SU-DHL-6 (cell line): Measurements from ENCODE around the gene STIP1.

ENCODE experiments used
- H2AFZ ChIP-seq: fragments of 200-600 bp; sonication (generic); 2 replicates; pipeline ENCODE4 v1.6.1; 2014; ENCODE audit warnings: low read depth, mild to moderate bottlenecking, moderate library complexity, mixed read lengths, antibody characterized with exemption, low read length; ENCODE audit not compliant: severe bottlenecking
- H3F3A ChIP-seq: fragments of 200-600 bp; shearing (Covaris generic); 2 replicates; pipeline ENCODE4 v1.6.0; 2016; ENCODE audit warnings: antibody characterized with exemption, mild to moderate bottlenecking; ENCODE audit not compliant: insufficient read depth
- H3K27ac ChIP-seq: fragments of 200-600 bp; sonication (generic); 2 replicates; pipeline ENCODE4 v1.5.1; 2016; ENCODE audit warnings: low read depth, mild to moderate bottlenecking, low read length, moderate library complexity, mixed read lengths
- H3K27me3 ChIP-seq: fragments of 200-600 bp; sonication (generic), shearing (Covaris generic); 2 replicates; pipeline ENCODE4 v1.6.0; 2014; ENCODE audit warnings: mild to moderate bottlenecking, low read length
- H3K36me3 ChIP-seq: fragments of 200-600 bp; sonication (generic); 2 replicates; pipeline ENCODE4 v1.6.1; 2014; ENCODE audit warnings: mild to moderate bottlenecking, low read length, mixed read lengths
- H3K4me2 ChIP-seq: fragments of 300-600, 200-600 bp; shearing (Covaris generic), sonication (generic); 2 replicates; pipeline ENCODE4 v1.6.0; 2014; ENCODE audit warnings: low read length, low read depth, mild to moderate bottlenecking; ENCODE audit not compliant: poor library complexity, severe bottlenecking
- H3K4me3 ChIP-seq: fragments of 200-600 bp; sonication (generic); 2 replicates; pipeline ENCODE4 v1.5.1; 2014; ENCODE audit warnings: antibody characterized with exemption, low read length, mild to moderate bottlenecking, mixed read lengths; ENCODE audit not compliant: insufficient read depth, poor library complexity, severe bottlenecking
- H3K79me2 ChIP-seq: fragments of 200-600 bp; sonication (generic); 2 replicates; pipeline ENCODE4 v1.6.1; 2014; ENCODE audit warnings: mild to moderate bottlenecking, low read length, moderate library complexity; ENCODE audit not compliant: insufficient read depth
- H3K9ac ChIP-seq: fragments of 200-600 bp; sonication (generic); 2 replicates; pipeline ENCODE4 v1.7.0; 2014; ENCODE audit warnings: mild to moderate bottlenecking, low read length
- H3K9me2 ChIP-seq: fragments of 200-600 bp; sonication (generic); replicated peaks from 2 replicates; pipeline ENCODE4 v1.6.1; 2014; ENCODE audit warnings: low read length; ENCODE audit not compliant: insufficient read depth
- H3K9me3 ChIP-seq: fragments of 200-600 bp; sonication (generic); 2 replicates; pipeline ENCODE4 v1.6.1; 2014; ENCODE audit warnings: low read length, mixed read lengths; ENCODE audit not compliant: insufficient read depth
- H4K20me1 ChIP-seq: fragments of 200-600 bp; sonication (generic); 2 replicates; pipeline ENCODE4 v1.6.1; 2014; ENCODE audit warnings: low read depth, mild to moderate bottlenecking, antibody characterized with exemption, low read length, moderate library complexity, mixed read lengths
- EZH2phosphoT487 ChIP-seq: fragments of 200-600 bp; sonication (generic), shearing (Covaris generic); conservative IDR thresholded peaks from 2 replicates; pipeline ENCODE4 v1.6.1; 2018; ENCODE audit warnings: mild to moderate bottlenecking, antibody characterized with exemption, low read length, moderate library complexity, mixed read lengths
- TF ChIP-seq, protein P1 (sequence below): fragments of 200-600 bp; sonication (generic); IDR thresholded peaks from one replicate; pipeline ENCODE4 v1.5.1; 2017; ENCODE audit warnings: antibody characterized with exemption, mild to moderate bottlenecking, low read length, moderate library complexity; ENCODE audit not compliant: insufficient read depth, poor library complexity, severe bottlenecking

The STIP1 gene

DNA sequence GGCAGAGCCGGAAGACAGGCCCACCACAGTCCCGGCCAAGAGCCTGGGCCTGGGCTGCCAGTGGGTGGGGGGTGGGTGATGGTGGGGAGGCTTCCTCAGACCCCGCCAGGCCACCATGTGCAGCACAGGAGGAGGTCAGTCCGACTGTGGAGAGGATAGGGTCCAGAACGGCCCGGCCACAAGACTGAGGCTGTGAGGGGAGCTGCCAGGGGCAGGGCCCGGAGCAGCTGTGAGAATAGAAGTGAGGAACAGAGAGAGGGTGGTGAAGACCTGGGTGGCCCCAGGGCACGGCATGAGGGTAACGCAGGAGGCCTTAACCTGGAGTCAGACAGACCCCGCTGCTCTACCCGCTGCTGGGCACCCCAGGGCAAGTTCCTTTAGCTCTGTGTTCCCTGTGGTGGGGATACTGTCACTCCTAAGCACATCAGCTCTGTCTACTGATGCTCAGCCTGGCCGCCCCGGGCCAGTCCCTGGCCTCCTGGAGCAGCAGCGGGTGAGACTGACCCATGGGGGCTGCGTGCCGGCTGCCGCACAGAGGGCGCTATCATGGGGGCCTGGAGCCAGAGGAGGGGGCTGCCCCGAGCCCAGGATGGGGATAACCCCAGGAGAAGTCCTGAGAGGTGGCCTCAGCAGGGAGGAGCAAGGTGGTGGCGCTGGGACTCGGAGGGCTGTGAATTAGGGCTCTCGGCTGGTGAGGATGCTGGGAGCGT, 22.3 kb downstream of the STIP1 start:
- Histone ChIP-seq H3K27ac (peak overlapping the region; percentile 86), H3K9ac (peak overlapping the region; percentile 89), H3K27me3 (no peaks in the 10 kb centered on the region), H3K36me3 (no peaks in the 10 kb centered on the region; the same call in 1 of the 2 replicates), H3F3A (peaks cover 15% of the 10 kb centered on the region), H3K9me2 (no peaks in the 10 kb centered on the region), H2AFZ (no peak overlapping the region), H3K79me2 (no peaks in the 10 kb centered on the region; the same call in 1 of the 2 replicates), H3K4me3 (peak overlapping the region; percentile 72), H3K9me3 (no peaks in the 10 kb centered on the region), H3K4me2 (peak overlapping the region; percentile 97), H4K20me1 (no peaks in the 10 kb centered on the region)
- TF ChIP-seq, protein P1, sequence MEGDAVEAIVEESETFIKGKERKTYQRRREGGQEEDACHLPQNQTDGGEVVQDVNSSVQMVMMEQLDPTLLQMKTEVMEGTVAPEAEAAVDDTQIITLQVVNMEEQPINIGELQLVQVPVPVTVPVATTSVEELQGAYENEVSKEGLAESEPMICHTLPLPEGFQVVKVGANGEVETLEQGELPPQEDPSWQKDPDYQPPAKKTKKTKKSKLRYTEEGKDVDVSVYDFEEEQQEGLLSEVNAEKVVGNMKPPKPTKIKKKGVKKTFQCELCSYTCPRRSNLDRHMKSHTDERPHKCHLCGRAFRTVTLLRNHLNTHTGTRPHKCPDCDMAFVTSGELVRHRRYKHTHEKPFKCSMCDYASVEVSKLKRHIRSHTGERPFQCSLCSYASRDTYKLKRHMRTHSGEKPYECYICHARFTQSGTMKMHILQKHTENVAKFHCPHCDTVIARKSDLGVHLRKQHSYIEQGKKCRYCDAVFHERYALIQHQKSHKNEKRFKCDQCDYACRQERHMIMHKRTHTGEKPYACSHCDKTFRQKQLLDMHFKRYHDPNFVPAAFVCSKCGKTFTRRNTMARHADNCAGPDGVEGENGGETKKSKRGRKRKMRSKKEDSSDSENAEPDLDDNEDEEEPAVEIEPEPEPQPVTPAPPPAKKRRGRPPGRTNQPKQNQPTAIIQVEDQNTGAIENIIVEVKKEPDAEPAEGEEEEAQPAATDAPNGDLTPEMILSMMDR: no peak
- no peak for TF ChIP-seq EZH2phosphoT487

DNA sequence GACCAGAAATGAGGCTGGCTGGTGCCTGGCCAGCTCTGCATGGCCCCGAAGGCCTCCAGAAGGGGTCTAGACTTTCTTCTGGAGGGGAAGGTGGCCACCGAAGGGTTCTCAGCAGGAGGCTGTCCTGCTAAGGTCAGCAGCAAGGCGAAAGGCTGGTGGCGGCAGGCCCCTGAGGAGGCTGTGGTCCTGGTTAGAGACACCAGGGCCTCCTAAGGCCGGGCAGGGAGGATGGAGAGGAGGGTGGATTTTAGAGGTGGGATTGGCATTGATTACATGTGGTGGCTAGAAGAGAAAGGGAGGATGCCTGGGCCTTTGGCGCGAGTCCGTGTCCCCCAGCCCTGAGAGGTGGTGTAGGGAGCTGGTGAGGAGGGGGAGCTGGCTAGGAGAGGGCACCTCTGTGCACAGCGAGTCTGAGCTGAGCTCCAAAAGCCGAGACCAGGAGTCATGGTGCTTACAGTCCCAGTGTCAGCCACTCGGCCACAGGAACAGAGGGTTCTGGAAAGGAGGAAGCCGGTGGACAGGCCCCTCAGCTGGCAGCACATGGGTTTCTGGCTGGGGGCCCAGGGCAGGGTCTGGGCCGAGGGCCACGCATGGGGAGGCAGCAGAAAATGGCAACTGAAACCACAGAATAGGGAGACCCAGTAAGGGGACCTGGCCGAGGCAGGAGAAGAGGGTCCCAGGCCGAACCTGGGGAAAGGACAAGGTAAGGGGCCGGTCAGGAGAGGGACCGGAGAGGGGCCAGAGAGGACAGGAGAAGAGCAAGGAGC, 23.0 kb downstream of the STIP1 start:
- Histone ChIP-seq H3K4me3 (no peak overlapping the region), H3K79me2 (no peaks in the 10 kb centered on the region; the same call in 1 of the 2 replicates), H3K9ac (no peak overlapping the region), H3K9me3 (no peaks in the 10 kb centered on the region), H3K9me2 (no peaks in the 10 kb centered on the region), H3K36me3 (no peaks in the 10 kb centered on the region; the same call in 1 of the 2 replicates), H3F3A (peaks cover 12% of the 10 kb centered on the region), H2AFZ (no peak overlapping the region), H3K4me2 (no peak overlapping the region), H4K20me1 (no peaks in the 10 kb centered on the region), H3K27me3 (no peaks in the 10 kb centered on the region), H3K27ac (no peak overlapping the region)
- TF ChIP-seq EZH2phosphoT487: no peak
- TF ChIP-seq, protein P1: no peak

- no peaks in the 10 kb centered on the region for H3K36me3 ChIP-seq
- TF ChIP-seq, protein P1: no peak
- TF ChIP-seq EZH2phosphoT487: no peak
- no peaks in the 10 kb centered on the region for H3K27me3 ChIP-seq
- H3K9me3 ChIP-seq: no peaks in the 10 kb centered on the region
- no peak overlapping the region for H3K4me2 ChIP-seq
- no peak overlapping the region for H2AFZ ChIP-seq
- no peak overlapping the region for H3K4me3 ChIP-seq
- no peaks in the 10 kb centered on the region; the same call in 1 of the 2 replicates for H3K79me2 ChIP-seq
- H3K9me2 ChIP-seq: no peaks in the 10 kb centered on the region
- peaks cover 12% of the 10 kb centered on the region for H3F3A ChIP-seq
- H3K9ac ChIP-seq: no peak overlapping the region
- H3K27ac ChIP-seq: no peak overlapping the region
- H4K20me1 ChIP-seq: no peaks in the 10 kb centered on the region
Measured at GRCh38 chr11:64209563-64209843, 23.5 kb downstream of the STIP1 start.
